Measurements from ENCODE around the gene MCCC1. TPM values are rescaled to one million over a fixed set of nuclear protein-coding genes. Genes with fewer than 3 reads are reported as not detected.
A peak's percentile ranks its signal among the peaks of the same experiment; 100 is the strongest.
"Not testable (repeated sequence)": the region's sequence is repeated elsewhere in the genome, so short reads cannot be mapped to it uniquely, and the experiment has no call there.

Gene MCCC1
- total RNA-seq, 1 donor from 2014 or later, result 61.4 TPM

DNA sequence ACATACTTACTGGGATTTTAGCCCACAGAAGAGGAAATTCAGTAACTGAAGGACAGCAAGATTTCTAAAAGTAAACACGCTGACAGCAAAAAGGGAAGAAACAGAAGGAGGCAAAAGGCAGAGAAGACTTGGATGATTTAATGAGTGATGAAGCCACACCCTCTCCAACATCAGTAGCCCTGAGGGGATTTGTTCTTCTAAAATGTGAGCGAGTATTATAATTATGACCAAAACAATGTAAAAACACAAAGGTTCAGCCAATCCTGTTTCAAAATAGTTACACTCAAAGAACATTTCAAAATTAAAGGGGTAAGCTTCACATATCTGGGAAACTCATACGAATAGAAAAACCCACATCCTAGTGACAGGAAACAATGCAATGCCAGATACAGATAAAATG is 25.0 kb downstream of the MCCC1 start:
- H3K36me3 ChIP-seq, result peaks cover 40% of the 10 kb centered on the region
- ATAC-seq, result peak; percentile 54

DNA sequence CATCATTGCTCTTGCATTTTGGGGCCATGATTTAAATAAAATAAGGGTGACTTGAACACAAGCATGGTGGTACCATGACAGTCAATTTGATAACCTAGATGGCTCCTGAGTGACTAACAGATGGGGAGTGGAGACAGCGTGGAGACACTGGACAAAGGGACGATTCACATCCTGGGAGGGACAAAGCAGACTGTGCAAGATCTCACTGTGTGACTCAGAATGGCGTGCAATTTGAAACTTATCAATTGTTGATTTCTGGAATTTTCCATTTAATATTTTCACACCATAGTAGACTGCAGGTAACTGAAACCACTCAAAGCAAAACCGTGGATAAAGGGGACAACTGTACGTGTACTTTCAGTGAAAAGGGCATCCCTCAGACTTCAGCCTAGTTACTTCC is 25.5 kb downstream of the MCCC1 start:
- Histone ChIP-seq H3K27me3 (no peaks in the 10 kb centered on the region), H3K27ac (no peak overlapping the region), H3K36me3 (peaks cover 40% of the 10 kb centered on the region), H3K9me3 (no peaks in the 10 kb centered on the region), H3K4me3 (no peak overlapping the region), H3K4me1 (no peaks in the 10 kb centered on the region)
- intact Hi-C loops (cut with DNase I), result no loop called here
- TF ChIP-seq, protein P1, sequence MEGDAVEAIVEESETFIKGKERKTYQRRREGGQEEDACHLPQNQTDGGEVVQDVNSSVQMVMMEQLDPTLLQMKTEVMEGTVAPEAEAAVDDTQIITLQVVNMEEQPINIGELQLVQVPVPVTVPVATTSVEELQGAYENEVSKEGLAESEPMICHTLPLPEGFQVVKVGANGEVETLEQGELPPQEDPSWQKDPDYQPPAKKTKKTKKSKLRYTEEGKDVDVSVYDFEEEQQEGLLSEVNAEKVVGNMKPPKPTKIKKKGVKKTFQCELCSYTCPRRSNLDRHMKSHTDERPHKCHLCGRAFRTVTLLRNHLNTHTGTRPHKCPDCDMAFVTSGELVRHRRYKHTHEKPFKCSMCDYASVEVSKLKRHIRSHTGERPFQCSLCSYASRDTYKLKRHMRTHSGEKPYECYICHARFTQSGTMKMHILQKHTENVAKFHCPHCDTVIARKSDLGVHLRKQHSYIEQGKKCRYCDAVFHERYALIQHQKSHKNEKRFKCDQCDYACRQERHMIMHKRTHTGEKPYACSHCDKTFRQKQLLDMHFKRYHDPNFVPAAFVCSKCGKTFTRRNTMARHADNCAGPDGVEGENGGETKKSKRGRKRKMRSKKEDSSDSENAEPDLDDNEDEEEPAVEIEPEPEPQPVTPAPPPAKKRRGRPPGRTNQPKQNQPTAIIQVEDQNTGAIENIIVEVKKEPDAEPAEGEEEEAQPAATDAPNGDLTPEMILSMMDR (IDR thresholded peaks at IDR 0.05), result no peak
- ATAC-seq, result no peak
- no peak for DNase-seq

More for the DNA sequence above, 25.0 kb downstream of the MCCC1 start:
- no peak for DNase-seq
- Histone ChIP-seq H3K4me3 (no peak overlapping the region), H3K9me3 (no peaks in the 10 kb centered on the region), H3K27ac (no peak overlapping the region), H3K4me1 (no peaks in the 10 kb centered on the region), H3K27me3 (no peaks in the 10 kb centered on the region)
- TF ChIP-seq, protein P1 (IDR thresholded peaks at IDR 0.05), result no peak
- intact Hi-C loops (cut with DNase I), result no loop called here

DNA sequence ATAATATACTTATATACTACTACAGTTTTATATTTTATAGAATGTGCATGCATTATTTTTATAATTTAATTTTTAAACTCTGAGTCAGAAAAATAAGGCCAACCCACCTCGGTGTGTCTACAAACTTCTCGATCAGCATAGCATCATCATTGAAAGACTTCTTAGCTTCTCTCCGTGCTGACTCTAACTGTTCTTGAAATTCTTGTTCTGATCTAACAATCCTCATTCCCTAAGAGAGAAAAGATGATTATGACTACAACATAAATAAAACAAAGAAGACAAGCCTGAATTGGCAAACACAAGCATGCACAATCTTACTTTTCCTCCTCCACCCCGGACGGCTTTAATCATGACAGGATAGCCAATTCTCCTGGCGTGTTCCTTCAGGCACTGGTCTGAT is 28.4 kb downstream of the MCCC1 start:
- H3K27ac ChIP-seq, result no peak overlapping the region
- TF ChIP-seq, protein P1 (IDR thresholded peaks at IDR 0.05), result no peak
- H3K4me1 ChIP-seq, result no peaks in the 10 kb centered on the region
- DNase-seq (no peak), ATAC-seq (no peak)
- H3K27me3 ChIP-seq, result no peaks in the 10 kb centered on the region
- no peaks in the 10 kb centered on the region for H3K9me3 ChIP-seq
- H3K4me3 ChIP-seq, result no peak overlapping the region
- intact Hi-C loops (cut with DNase I), result no loop called here
- peaks cover 60% of the 10 kb centered on the region for H3K36me3 ChIP-seq

DNA sequence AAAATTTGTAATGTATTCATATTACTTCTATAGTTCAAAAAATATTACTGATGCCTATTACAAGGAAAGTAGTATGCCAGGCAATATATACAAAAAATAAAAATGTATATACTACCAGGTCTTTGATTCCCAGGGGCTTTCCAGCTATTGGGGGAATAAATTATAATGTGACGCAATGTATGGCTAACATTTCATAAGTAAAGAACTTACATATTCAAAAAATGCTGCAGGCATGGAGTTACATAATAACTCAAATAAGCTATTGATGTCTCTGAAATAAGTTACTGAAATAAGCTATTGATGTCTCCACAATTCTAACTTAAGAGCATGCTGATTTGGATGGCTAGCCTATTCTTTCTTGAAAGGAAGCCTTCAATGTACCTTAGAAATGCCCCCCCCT is 30.2 kb downstream of the MCCC1 start:
- no peak overlapping the region for H3K4me3 ChIP-seq
- H3K4me1 ChIP-seq, result no peaks in the 10 kb centered on the region
- peaks cover 78% of the 10 kb centered on the region for H3K36me3 ChIP-seq
- DNase-seq (no peak), ATAC-seq (no peak)
- no peak overlapping the region for H3K27ac ChIP-seq
- intact Hi-C loops (cut with DNase I), result no loop called here
- no peaks in the 10 kb centered on the region for H3K9me3 ChIP-seq
- no peaks in the 10 kb centered on the region for H3K27me3 ChIP-seq
- TF ChIP-seq, protein P1 (IDR thresholded peaks at IDR 0.05), result no peak

DNA sequence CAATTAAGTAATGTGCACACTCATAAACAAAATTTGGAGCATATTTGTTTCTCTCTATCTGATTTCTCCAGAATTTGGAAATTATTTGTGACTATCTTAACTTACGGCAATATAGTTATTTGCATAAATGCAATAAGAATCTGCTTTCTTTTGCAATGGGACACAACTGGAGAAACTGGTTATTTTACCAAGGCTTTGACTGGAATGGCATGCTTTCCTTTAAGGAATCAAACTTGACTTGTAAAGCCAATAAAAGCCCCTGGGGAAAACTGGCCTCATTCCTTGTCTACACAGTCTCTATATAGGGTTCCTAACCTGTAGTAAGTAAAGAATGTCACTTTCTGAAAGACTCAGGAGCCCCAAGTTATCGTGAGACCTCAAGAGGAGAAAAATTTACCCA is 32.4 kb downstream of the MCCC1 start:
- H3K4me1 ChIP-seq; DNase-seq; H3K4me3 ChIP-seq; H3K27ac ChIP-seq; H3K9me3 ChIP-seq; intact Hi-C loops (cut with DNase I); H3K27me3 ChIP-seq; ATAC-seq: not testable (repeated sequence)
- peaks cover 73% of the 10 kb centered on the region for H3K36me3 ChIP-seq

DNA sequence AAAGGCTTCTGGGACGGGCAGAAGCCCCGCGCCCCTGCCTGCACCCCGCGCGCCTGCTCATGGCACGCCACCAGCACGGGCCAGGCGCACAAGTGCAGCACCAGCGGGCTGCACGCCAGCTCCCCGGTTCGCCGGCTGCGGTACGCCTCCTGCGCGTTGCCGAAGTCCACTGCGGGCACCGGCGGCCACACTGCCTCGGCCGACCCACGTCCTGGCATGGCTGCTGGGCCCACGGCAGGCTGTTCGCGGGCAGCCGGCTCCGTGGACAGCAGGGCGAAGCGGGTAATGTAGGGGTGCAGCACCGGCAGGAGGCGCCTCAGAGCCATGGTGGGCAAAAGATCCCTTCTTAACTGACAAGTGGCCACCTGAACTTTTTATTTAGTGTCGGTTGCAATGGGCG is 34.8 kb downstream of the MCCC1 start:
- TF ChIP-seq, protein P1 (IDR thresholded peaks at IDR 0.05), result no peak
- ATAC-seq, result no peak
- H3K9me3 ChIP-seq, result no peaks in the 10 kb centered on the region
- H3K36me3 ChIP-seq, result peaks cover 49% of the 10 kb centered on the region
- H3K4me1 ChIP-seq, result no peaks in the 10 kb centered on the region
- H3K27ac ChIP-seq, result no peak overlapping the region
- intact Hi-C loops (cut with DNase I), result no loop called here
- no peaks in the 10 kb centered on the region for H3K27me3 ChIP-seq
- H3K4me3 ChIP-seq, result no peak overlapping the region
- DNase-seq, result no peak

Measured in upper lobe of right lung (tissue), 1 donor.